Daoy (cell line): Measurements from ENCODE around the gene RAB31. TPM values are rescaled to one million over a fixed set of nuclear protein-coding genes. Genes with fewer than 3 reads are reported as not detected.

Experiments used
- DNase-seq: peaks from one replicate; pipeline ENCODE4 v3.0.0-alpha.2; 2015; ENCODE audit warnings: low read depth
- total RNA-seq: library from RNA; depleted of rRNA; stranded (reverse); fragments of >200 nt; shearing (Covaris generic); gene quantifications from 2 replicates; pipeline ENCODE4 v1.2.3, GENCODE V29; 2014

Gene RAB31
- total RNA-seq, 1 experiment from 2014 or later: 19.3 TPM

- no peak for DNase-seq
These were observed 4.1 kb downstream of the RAB31 start for GRCh38 chr18:9712130-9712577.

GRCh38 chr18:9712611-9713010 lies 4.5 kb downstream of the RAB31 start:
- DNase-seq: no peak

- DNase-seq: no peak
These were observed 6.4 kb downstream of the RAB31 start for GRCh38 chr18:9714266-9715087.

- no peak for DNase-seq
These were observed 6.9 kb downstream of the RAB31 start for GRCh38 chr18:9715088-9715343.

DNA sequence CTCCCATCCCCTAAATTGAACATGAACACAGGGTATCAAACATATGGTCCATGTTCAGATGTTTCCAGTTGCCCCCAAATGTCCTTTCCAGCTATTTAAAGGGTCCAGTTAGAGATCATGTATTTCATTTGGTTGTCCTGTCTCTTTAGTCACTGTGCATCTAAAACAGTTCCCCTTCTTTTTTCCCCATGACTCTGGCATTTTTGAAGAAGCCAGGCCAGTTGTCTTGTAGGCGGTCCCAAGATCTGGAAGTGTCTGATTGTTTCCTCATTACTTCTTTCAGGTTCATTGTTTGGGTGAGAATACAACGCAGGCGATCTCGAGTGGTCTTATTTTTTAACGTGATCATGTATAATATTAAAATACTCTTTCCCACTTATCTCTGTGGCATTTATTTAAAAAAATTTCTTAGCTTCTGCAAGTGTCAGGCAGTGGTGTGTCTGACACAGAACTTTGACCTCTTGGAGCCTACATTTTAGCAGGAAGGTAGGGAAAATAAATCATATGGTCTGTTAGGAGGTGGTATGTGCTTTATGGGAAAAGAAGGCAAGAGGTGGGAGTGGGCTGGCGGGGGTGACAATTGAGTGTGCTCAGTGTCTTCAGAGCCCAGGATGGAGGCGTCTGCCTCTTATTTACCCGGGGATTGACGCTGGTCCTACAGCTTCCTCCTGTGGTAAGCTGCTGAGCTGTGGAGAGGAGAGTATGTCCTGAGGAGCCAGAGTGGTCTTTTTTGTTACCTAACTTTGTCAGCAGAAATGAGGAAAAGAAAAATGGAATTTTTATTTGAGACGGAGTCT lies 8.1 kb downstream of the RAB31 start:
- no peak for DNase-seq

GRCh38 chr18:9716780-9717563 lies 8.9 kb downstream of the RAB31 start:
- DNase-seq: no peak

- peak; percentile 83 for DNase-seq
These were observed 11.4 kb downstream of the RAB31 start for GRCh38 chr18:9719421-9719981.

DNA sequence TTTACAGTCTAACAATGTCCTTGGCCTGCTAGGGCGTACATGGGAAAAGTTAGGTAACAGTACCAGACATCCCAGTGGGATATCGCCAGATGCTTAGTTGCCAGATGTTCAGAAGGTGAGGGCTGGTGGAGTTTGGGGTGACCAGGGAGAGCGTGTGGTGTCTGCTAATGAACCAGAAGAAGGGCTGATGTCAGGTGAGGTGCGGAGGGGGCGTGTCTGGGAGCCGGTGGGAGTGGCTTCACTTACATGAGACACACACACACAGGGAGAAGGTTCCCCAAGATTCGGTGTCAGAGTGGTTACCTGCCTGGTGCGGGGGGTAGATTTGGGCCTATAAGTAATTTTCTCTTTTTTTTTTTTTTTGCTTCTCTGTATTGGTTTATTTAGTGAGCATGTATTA lies 12.2 kb downstream of the RAB31 start:
- DNase-seq: no peak

DNA sequence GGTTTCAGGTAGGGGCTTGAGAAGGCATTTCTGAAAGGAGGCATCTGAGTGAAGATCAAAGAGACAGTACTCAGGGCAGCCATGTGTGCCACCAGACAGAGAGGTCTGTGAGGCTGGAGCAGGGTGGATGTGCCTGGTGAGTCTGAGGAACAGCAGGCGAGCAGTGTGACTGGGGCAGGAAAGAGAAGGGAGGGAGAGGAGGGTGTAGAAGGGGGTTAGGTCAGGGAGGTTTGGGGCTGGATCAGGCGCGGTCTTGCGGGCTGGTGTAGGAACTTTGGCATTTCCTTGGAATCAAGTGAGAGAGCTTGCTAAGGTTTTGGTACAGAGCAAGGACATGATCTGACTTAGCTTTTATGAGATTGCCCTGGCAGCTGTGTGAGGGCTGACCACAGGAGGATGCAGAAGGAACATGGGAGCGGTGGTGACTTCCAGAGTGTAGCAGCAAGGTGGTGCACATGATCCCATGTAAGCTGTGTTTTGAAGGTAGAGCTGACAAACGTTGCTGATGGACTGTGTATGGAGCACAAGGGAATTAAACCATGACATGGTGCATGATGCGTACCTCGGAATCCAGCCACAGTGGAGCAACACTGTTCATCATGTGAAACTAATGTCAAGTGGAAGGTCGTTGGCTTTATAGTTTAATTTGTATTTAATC lies 13.9 kb downstream of the RAB31 start:
- DNase-seq: no peak

DNA sequence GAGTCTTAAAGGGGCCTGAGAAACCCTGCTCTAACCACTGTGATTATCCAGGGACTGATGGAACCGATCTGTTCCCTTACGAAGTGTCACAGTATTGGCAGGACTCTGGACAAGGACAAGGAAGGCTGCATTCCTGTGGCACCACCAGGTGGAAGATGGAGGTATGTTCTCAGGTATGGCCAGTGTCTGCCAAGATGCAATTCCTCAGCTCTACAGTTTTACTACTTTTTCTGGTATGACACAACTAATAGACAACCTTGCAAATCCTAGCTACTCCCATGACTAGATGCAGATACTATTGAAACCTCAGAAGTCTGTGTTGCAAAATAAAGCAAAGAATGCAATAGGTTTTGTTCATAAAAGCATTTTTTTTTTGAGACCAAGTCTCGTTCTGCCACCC lies 14.6 kb downstream of the RAB31 start:
- DNase-seq: no peak

GRCh38 chr18:9724797-9725585 lies 16.9 kb downstream of the RAB31 start:
- DNase-seq: no peak

- no peak for DNase-seq
These were observed 18.1 kb downstream of the RAB31 start for GRCh38 chr18:9726175-9726574.

DNA sequence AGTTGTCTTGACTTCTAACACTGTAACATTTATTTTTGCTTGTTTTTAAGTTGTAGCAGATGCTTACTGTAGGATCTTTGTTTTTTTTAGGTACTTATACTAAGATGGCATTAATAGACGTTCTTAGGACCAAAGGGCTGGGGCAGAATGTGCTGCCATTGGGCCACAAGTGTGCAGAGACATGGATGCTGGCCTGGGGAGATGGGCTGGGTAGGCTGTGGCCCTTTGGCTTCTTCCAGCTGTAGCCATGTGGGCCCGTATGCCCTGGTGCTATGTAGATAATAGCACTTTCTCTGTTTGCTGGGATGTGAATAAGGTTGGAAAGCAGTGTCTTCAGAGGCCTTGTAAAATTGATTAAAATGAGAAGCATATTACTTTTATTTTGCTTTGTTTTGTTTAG lies 18.8 kb downstream of the RAB31 start:
- no peak for DNase-seq

DNA sequence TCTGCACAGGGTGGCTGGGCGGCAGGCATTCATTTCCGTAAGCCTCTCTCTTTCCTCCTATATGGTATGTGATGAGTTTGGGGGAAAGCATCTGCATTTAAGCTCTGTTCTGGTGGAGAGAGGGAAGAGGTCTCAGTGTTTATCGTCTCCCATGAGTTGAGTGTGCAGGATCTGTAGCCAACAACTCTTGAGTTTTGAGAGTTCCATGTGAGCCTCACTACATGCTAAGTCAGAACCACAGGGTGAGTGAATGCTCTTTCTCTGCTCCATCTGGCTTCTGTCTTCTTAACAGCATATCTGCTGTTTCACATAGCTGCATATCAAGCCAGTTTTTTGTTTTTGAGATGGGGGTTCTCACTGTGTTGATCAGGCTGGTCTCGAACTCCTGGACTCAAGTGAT lies 22.7 kb downstream of the RAB31 start:
- DNase-seq: no peak

- peak; percentile 70 for DNase-seq
These were observed 23.3 kb downstream of the RAB31 start for GRCh38 chr18:9731380-9731779.

GRCh38 chr18:9732031-9732430 lies 23.9 kb downstream of the RAB31 start:
- no peak for DNase-seq

DNA sequence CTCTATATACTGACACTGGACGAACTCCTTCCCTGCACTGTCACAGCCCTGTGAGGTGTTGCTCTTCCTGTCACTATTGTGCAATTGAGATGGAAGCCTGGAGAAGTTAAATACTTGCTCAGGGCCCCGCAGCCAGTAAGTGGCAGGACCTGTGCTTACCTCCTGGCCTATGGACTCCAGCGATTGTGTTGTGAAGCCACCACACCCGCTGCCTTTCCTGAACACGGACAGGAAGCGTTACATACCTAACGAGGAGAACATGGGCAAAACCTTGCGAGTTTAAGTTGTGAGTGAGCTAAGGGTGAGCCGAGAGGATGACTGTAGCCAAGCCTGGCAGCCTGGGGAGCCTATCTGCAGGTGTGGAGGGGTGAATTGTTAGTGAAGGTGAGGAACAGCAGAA lies 26.1 kb downstream of the RAB31 start:
- DNase-seq: no peak

- DNase-seq: no peak
These were observed 27.1 kb downstream of the RAB31 start for GRCh38 chr18:9735238-9735637.

DNA sequence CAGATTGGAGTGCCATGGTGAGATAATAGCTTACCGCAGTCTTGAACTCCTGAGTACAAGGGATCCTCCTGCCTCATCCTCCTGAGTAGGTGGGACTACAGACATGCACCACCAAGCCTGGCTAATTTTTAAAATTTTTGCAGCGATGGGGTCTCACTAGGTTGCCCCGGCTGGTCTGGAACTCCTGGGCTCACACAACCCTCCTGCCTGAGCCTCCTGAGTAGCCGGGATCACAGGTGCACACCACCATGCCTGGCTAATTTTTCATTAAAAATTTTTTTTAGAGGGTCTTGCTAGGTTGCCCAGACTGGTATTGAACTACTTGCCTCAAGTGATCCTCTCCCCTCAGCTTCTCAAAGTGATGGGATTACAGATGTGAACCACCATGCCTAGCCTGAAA lies 27.8 kb downstream of the RAB31 start:
- no peak for DNase-seq

DNA sequence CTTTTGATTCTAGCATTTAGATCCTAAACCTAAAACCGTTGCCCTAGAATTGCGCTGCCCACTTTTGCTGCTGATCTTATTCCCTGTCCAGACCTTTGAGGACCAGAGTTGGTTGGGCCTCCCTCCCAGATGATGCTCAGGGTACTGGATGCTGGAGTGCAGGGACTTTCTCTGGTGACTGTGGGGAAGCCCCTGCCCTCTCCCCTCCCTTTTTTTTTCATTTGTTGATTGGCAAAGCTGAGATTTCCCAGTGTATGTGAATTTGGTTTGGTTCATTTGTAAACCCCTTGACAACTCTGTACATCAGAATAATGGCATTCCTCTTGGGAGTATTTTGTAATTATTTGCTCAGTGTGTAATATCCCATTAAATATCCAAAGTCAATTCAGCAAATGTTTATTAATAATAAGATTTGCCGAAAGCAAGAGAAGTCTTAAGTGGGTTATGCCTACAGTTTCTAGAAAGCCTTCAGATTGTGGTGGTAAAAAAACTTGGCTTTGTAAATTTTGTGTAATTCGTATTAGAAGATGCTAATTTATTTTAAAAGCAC lies 28.3 kb downstream of the RAB31 start:
- no peak for DNase-seq

GRCh38 chr18:9737006-9737405 lies 28.9 kb downstream of the RAB31 start:
- no peak for DNase-seq
